Adrenal gland (tissue), 12 donors: ENCODE data around the gene MTNR1A. TPM values are rescaled to one million over a fixed set of nuclear protein-coding genes. Genes with fewer than 3 reads are reported as not detected.

Experiments
- DNase-seq, 7 donors: peaks; one replicate each; pipeline ENCODE4 v3.0.0-alpha.2; 2019 to 2020
- H3K27ac ChIP-seq, 5 donors: fragments of 200-600 bp; sonication (generic) in 4 of 5; 1 replicate in 3 of 5; 2 replicates in 2 of 5; pipeline versions ENCODE4 v1.5.1 to v1.8.0; 2016 to 2020; ENCODE audit warnings: mild to moderate bottlenecking in 1 of 5
- H3K27me3 ChIP-seq: fragments of 200-600 bp; 2 replicates; pipeline ENCODE4 v1.8.0; 2021
- H3K36me3 ChIP-seq, 2 donors: fragments of 200-600 bp; replicated peaks in 1 of 2; 1 replicate in 1 of 2; 2 replicates in 1 of 2; pipeline versions ENCODE4 v1.5.1 to v1.8.0; 2018 to 2022
- H3K4me1 ChIP-seq, 2 donors: fragments of 200-600 bp; replicated peaks in 1 of 2; 1 replicate in 1 of 2; 2 replicates in 1 of 2; pipeline versions ENCODE4 v1.5.1 to v1.8.0; 2018 to 2021
- H3K4me3 ChIP-seq, 4 donors: fragments of 200-600 bp; sonication (generic) in 3 of 4; one replicate each; pipeline ENCODE4 v1.5.1; 2016 to 2018
- H3K9me3 ChIP-seq, 3 donors: fragments of 200-600 bp; sonication (generic) in 1 of 3; replicated peaks in 1 of 3; 1 replicate in 2 of 3; 2 replicates in 1 of 3; pipeline versions ENCODE4 v1.5.1 to v1.8.0; 2016 to 2021
- CTCF ChIP-seq, 6 experiments: fragments of 450-650 bp in 4 of 6; fragments of 200-600 bp in 2 of 6; sonication (generic) in 1 of 6; IDR thresholded peaks; 1 replicate in 5 of 6; 2 replicates in 1 of 6; pipeline versions ENCODE4 v1.5.1 to v1.8.0; 2016 to 2021; ENCODE audit warnings: antibody characterized with exemption in 6 of 6, mild to moderate bottlenecking in 2 of 6, moderate library complexity in 1 of 6
- POLR2A ChIP-seq, 2 donors: fragments of 450-650 bp; IDR thresholded peaks; one replicate each; pipeline ENCODE4 v1.6.1; 2017; ENCODE audit warnings: antibody characterized with exemption in 2 of 2, mild to moderate bottlenecking in 2 of 2, moderate library complexity in 1 of 2
- WGBS, 4 donors: extraction: QIAGEN DNeasy Blood & Tissue Kit in 2 of 4; methylation state at CpG; one replicate each; pipeline versions ENCODE4 v1.1.5 to v1.1.7; 2013 to 2017; 5-methylcytosine and 5-hydroxymethylcytosine counted together
- intact Hi-C, 2 donors: fragments of 100-400 bp; cut with DNase I; formaldehyde crosslinking; loops; one replicate each; pipeline versions ENCODE4 v1.14.1 to v1.15.0; 2022 to 2023
- polyA plus RNA-seq, 3 donors: library from polyadenylated mRNA; stranded (reverse); fragments of 200-250 nt in 2 of 3; fragments of 350-450 nt in 1 of 3; fragmentation: Illumina TruSeq in 1 of 3; extraction: RNeasy Lipid Tissue Mini Kit (QIAGEN cat#74804) in 1 of 3; gene quantifications; one replicate each; pipeline ENCODE4 v1.2.3, GENCODE V29; 2013 to 2014
- total RNA-seq, 9 donors: library from RNA; depleted of rRNA in 4 of 9; stranded (reverse); fragments of >200 nt in 4 of 9; fragments of 120-200 nt in 1 of 9; fragmentation: NEBNext Ultra II Directional in 1 of 9; extraction: Animal tissue kit (Norgen Biotek cat#: 25700) in 1 of 9; gene quantifications; one replicate each; pipeline versions ENCODE4 v1.1.0 to v1.2.4, GENCODE V29; 2013 to 2023
- donor health status: healthy with polysubstance abuse.
- donor health status: Bipolar disorder and iron deficiency.
- donor health status: DM: yes; HTN: yes; CAD: no.
- donor health status: DM: no; HTN: no; CAD: no.
- donor health status: DM: no; HTN: no; CAD: no.
- donor health status: DM: yes; HTN: yes; CAD: no.

MTNR1A gene
- total and polyA plus RNA-seq, 12 donors: not detected

GRCh38 chr4:186598686-186599085 is 43.3 kb upstream of the MTNR1A start:
- intact Hi-C loops: no loop called here
- H3K27me3 ChIP-seq: no peaks in the 10 kb centered on the region
- DNase-seq: no peak
- 89 to 97% (median 96%) methylated on average over 7 of the region's 7 CpGs for WGBS, 4 donors
- no peaks in the 10 kb centered on the region for H3K9me3 ChIP-seq
- H3K36me3 ChIP-seq: no peaks in the 10 kb centered on the region
- H3K4me1 ChIP-seq: no peaks in the 10 kb centered on the region
- no peak overlapping the region for H3K4me3 ChIP-seq
- TF ChIP-seq CTCF (IDR thresholded peaks at IDR 0.05) (no peak), POLR2A (IDR thresholded peaks at IDR 0.05) (no peak)
- no peak overlapping the region for H3K27ac ChIP-seq

- Histone ChIP-seq H3K27ac (no peak overlapping the region), H3K4me1 (no peaks in the 10 kb centered on the region), H3K36me3 (no peaks in the 10 kb centered on the region), H3K27me3 (no peaks in the 10 kb centered on the region), H3K4me3 (no peak overlapping the region), H3K9me3 (no peaks in the 10 kb centered on the region)
- intact Hi-C loops: no loop called here
- 92 to 94% (median 93%) methylated on average over 23 of the region's 23 CpGs for WGBS, 4 donors
- no peak for DNase-seq
- TF ChIP-seq POLR2A (IDR thresholded peaks at IDR 0.05) (no peak), CTCF (IDR thresholded peaks at IDR 0.05) (no peak)
Measured at GRCh38 chr4:186596850-186597390, 41.6 kb upstream of the MTNR1A start.

DNA sequence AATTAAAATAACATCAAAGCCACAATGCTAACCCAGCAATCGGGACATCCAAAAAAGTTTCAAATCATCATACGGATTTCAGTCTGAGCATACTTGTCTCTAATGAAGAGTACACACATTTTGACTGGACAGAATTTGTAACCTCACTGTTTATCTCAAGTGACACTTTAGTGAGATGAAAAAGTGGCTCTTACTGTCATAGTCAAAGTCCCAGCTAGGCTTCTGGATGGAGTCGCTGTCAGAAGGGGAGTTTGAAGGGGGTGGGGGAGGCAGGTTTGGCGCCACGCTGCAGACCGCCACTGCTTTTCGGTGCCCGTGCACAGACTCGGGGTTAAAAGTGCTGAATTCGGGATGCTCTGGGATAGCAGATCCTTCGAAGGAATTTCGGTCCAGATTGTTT is 41.0 kb upstream of the MTNR1A start:
- no peak for DNase-seq
- Histone ChIP-seq H3K4me1 (no peaks in the 10 kb centered on the region), H3K36me3 (no peaks in the 10 kb centered on the region), H3K4me3 (no peak overlapping the region), H3K9me3 (no peaks in the 10 kb centered on the region), H3K27me3 (no peaks in the 10 kb centered on the region), H3K27ac (no peak overlapping the region)
- no peak for TF ChIP-seq CTCF (IDR thresholded peaks at IDR 0.05)
- TF ChIP-seq POLR2A (IDR thresholded peaks at IDR 0.05): no peak
- 89 to 95% (median 94%) methylated on average over 12 of the region's 12 CpGs for WGBS, 4 donors
- intact Hi-C loops: no loop called here

GRCh38 chr4:186593587-186593973 is 38.2 kb upstream of the MTNR1A start:
- Histone ChIP-seq H3K27ac (no peak overlapping the region), H3K4me3 (no peak overlapping the region), H3K36me3 (no peaks in the 10 kb centered on the region), H3K27me3 (no peaks in the 10 kb centered on the region), H3K4me1 (no peaks in the 10 kb centered on the region), H3K9me3 (no peaks in the 10 kb centered on the region)
- intact Hi-C loops: no loop called here
- no peak for DNase-seq
- TF ChIP-seq POLR2A (IDR thresholded peaks at IDR 0.05): no peak
- TF ChIP-seq CTCF (IDR thresholded peaks at IDR 0.05): no peak
- WGBS, 4 donors: 78 to 93% (median 79%) methylated on average over 7 of the region's 7 CpGs
